ENCODE data around the gene ST7L. TPM values are rescaled to one million over a fixed set of nuclear protein-coding genes. Genes with fewer than 3 reads are reported as not detected.

Gene ST7L
- total RNA-seq (12.9 and 14.2 TPM in 2 replicates), polyA plus RNA-seq (9.2 and 14.8 TPM in 2 replicates)

- Histone ChIP-seq H3K4me1 (ENCODE audit: insufficient read depth) (peaks cover 25% of the 10 kb centered on the region), H3K4me2 (peak within 1 kb of the TSS; percentile 87), H3K27ac (peak within 1 kb of the TSS; percentile 100), H3K4me3 (peak within 1 kb of the TSS; percentile 74), H2AFZ (peak within 1 kb of the TSS; percentile 75), H4K20me1 (ENCODE audit: insufficient read depth, poor library complexity, severe bottlenecking) (peaks cover 27% of the 10 kb centered on the region), H3K36me3 (replicated peaks; ENCODE audit: insufficient read depth, low read depth) (no peaks in the 10 kb centered on the region), H3K79me2 (peaks cover 81% of the 10 kb centered on the region), H3K27me3 (no peaks in the 10 kb centered on the region), H3K9me2 (replicated peaks; ENCODE audit: insufficient read depth) (no peaks in the 10 kb centered on the region), H3K9me3 (ENCODE audit: low read depth) (no peaks in the 10 kb centered on the region)
- DNase-seq (ENCODE audit: low spot score): peak; percentile 79
- WGBS (ENCODE audit: low lambda C conversion rate, missing lambda C conversion rate): under 1% methylated on average over 41 of the region's 48 CpGs
- TF ChIP-seq EZH2phosphoT487 (IDR thresholded peaks at IDR 0.05; ENCODE audit: low read depth, severe bottlenecking, unreplicated experiment) (no peak), CTCF (IDR thresholded peaks at IDR 0.05; ENCODE audit: poor library complexity) (no peak), EZH2 (IDR thresholded peaks at IDR 0.05; ENCODE audit: borderline replicate concordance) (no peak)
Observed at GRCh38 chr1:112618721-112619517, at the start of gene ST7L. TSS of gene ST7L (minus strand) at chr1:112619141. CDS start at chr1:112619113, 28 bp downstream.

GRCh38 chr1:112666946-112667345 is 48.0 kb upstream of the ST7L start:
- Histone ChIP-seq H3K9me2 (replicated peaks; ENCODE audit: insufficient read depth) (no peaks in the 10 kb centered on the region), H4K20me1 (ENCODE audit: insufficient read depth, poor library complexity, severe bottlenecking) (no peaks in the 10 kb centered on the region), H3K4me2 (no peak overlapping the region), H3K79me2 (no peaks in the 10 kb centered on the region), H2AFZ (no peak overlapping the region), H3K4me1 (ENCODE audit: insufficient read depth) (no peaks in the 10 kb centered on the region), H3K27ac (no peak overlapping the region), H3K9me3 (ENCODE audit: low read depth) (no peaks in the 10 kb centered on the region), H3K27me3 (no peaks in the 10 kb centered on the region), H3K4me3 (no peak overlapping the region), H3K36me3 (replicated peaks; ENCODE audit: insufficient read depth, low read depth) (no peaks in the 10 kb centered on the region)
- no peak for TF ChIP-seq CTCF (IDR thresholded peaks at IDR 0.05; ENCODE audit: poor library complexity)
- no peak for TF ChIP-seq EZH2 (IDR thresholded peaks at IDR 0.05; ENCODE audit: borderline replicate concordance)
- no peak for TF ChIP-seq EZH2phosphoT487 (IDR thresholded peaks at IDR 0.05; ENCODE audit: low read depth, severe bottlenecking, unreplicated experiment)
- no peak for DNase-seq (ENCODE audit: low spot score)
- 93% methylated on average over 2 of the region's 2 CpGs for WGBS (ENCODE audit: low lambda C conversion rate, missing lambda C conversion rate)

GRCh38 chr1:112665857-112666256 is 46.9 kb upstream of the ST7L start:
- H3K27me3 ChIP-seq: no peaks in the 10 kb centered on the region
- H4K20me1 ChIP-seq (ENCODE audit: insufficient read depth, poor library complexity, severe bottlenecking): no peaks in the 10 kb centered on the region
- no peaks in the 10 kb centered on the region for H3K36me3 ChIP-seq (replicated peaks; ENCODE audit: insufficient read depth, low read depth)
- no peak for DNase-seq (ENCODE audit: low spot score)
- no peaks in the 10 kb centered on the region for H3K79me2 ChIP-seq
- H3K4me3 ChIP-seq: no peak overlapping the region
- H3K9me2 ChIP-seq (replicated peaks; ENCODE audit: insufficient read depth): no peaks in the 10 kb centered on the region
- no peak overlapping the region for H2AFZ ChIP-seq
- H3K4me2 ChIP-seq: no peak overlapping the region
- TF ChIP-seq EZH2phosphoT487 (IDR thresholded peaks at IDR 0.05; ENCODE audit: low read depth, severe bottlenecking, unreplicated experiment) (no peak), CTCF (IDR thresholded peaks at IDR 0.05; ENCODE audit: poor library complexity) (no peak), EZH2 (IDR thresholded peaks at IDR 0.05; ENCODE audit: borderline replicate concordance) (no peak)
- H3K4me1 ChIP-seq (ENCODE audit: insufficient read depth): no peaks in the 10 kb centered on the region
- no peaks in the 10 kb centered on the region for H3K9me3 ChIP-seq (ENCODE audit: low read depth)
- WGBS (ENCODE audit: low lambda C conversion rate, missing lambda C conversion rate): 96% methylated on average over 3 of the region's 3 CpGs
- no peak overlapping the region for H3K27ac ChIP-seq
